Muscle of back (tissue), 11 donors: ENCODE measurements around the gene SCCPDH. TPM values are rescaled to one million over a fixed set of nuclear protein-coding genes. Genes with fewer than 3 reads are reported as not detected.

Experiments used
- DNase-seq, 3 donors: peaks; one replicate each; pipeline versions ENCODE4 v3.0.0 to v3.0.0-alpha.2; 2013
- polyA plus RNA-seq, 10 donors: library from polyadenylated mRNA; unstranded; fragments of 120-200 nt; gene quantifications; one replicate each; pipeline ENCODE4 v1.2.1, GENCODE V29; 2013; ENCODE audit not compliant: insufficient read length in 10 of 10

Gene SCCPDH
- polyA plus RNA-seq, 10 donors: 33.0 to 40.2 (median 35.3) TPM

DNA sequence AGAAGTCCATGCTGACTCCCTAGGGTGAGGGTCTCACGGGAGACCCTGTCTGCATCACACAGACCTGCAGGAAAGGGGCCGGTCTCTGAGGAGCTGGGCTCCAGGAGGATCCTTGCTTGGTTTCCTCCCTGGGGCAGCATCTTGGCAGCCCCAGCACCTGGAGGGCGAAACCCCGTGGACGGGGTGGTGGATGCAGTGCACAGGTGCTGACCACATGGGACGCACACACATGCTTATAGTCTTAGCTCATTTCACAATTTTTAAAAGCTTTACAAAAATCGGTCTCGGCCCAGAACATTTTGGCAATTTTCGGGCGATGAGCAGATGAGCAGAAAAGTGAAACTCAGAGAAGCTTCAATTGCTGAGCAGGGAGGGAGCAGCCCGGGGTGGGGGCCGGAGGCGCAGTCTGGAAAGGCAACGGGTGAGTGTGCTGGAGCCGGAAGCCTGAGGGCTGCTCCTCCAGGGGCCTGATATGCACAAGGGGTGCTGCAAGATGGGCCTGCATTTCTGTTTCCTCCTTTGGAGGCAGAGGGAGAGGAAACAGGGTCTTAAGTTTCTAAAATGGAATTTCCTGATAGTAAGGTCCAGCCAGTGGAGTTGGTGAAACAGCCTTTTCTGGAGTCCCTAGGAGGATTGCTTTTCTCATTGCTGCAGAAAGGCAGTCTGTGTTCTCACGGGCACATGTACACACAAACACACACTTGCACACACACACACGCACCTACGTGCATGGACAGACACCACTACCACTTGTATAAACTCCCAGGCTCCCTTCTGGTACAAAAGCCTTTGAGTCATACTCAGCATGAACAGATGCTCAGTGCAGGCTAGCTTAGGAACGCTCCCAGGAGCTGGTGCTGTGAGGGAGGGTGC lies 60.6 kb downstream of the SCCPDH start:
- peak; percentile 20 to 79 (median 51) for DNase-seq

DNA sequence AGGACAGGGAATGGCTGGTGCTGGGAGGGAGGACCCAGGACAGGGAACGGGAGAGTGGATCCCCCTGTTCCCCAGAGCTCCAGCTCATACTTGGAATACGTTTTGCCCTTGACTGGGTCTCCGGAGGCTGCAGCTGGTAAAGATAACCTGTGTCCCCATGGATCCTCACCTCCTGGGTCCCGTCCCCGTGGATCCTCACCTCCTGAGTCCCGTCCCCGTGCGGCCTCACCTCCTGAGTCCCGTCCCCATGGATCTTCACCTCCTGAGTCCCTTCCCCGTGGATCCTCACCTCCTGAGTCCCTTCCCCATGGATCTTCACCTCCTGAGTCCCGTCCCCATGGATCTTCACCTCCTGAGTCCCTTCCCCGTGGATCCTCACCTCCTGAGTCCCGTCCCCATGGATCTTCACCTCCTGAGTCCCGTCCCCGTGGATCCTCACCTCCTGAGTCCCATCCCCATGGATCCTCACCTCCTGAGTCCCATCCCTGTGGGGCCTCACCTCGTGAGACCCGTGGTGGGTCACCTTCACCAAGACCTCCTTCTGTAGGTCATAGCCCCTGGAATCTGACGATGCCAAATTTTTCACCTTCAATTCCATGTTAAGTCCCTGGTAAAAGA lies 61.4 kb downstream of the SCCPDH start:
- peak in 1 of 3 donors; percentile 73 for DNase-seq

DNA sequence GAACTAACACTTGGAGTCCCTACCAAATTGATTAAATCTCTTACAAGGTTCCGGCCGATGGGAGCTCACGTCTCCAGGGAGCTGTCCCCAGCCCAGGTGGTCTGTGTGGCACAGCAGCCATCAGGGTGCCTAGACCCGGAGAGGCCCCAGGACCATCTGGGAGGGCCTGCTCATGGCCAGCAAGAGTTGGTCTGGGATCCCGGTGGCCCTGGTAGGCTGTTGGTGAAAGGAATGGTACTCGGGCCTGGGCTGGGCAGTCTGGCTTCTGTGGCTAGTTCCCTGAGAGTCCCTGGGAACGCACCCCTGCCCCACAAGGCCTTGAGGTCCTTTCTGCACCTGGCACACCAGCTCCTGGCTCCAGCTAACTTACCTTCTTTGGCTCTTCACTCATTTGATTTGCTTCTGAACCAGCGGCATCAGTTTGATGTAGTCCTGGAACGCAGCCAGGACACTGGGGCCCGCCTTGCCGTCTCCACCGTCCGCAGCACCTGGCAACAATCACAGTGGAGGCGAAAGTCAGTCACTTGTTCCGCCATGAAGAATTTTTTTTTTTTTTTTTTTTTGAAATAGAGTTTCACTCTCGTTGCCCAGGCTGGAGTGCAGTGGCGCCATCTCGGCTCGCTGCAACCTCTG lies 62.5 kb downstream of the SCCPDH start:
- no peak for DNase-seq

DNA sequence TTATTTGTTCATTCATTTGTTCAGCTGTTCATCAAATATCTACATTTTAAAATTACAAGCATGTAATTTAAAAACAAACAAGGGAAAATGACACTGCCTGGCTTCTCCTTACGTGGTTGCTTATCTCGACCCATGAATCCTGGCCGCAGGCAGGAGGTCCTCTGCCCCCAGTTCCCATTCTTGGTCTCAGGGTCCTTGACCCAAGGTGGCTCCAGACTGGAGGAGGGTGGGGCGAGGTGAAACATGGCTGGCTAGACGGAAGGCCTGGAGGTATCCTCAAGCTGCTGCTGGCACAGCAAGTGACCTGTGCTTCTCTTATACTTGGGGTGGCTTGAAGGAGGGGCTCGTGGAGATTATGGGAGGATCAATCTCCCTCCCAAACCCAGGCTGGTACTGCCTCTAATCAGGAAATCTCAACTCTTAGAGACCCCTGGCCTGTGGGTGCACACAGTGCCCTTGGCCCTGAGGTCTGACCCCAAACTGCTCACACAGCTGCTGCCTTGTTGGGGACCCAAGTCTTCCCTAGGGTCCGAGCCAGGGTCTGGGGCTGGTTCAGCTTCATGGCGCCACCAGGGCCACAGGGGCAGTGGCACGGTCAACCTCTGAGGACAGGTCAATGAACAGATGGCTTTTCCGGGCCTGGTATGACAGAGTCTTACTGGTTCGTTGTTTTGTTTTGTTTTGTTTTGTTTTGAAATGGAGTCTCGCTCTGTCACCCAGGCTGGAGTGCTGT lies 63.7 kb downstream of the SCCPDH start:
- DNase-seq: no peak

DNA sequence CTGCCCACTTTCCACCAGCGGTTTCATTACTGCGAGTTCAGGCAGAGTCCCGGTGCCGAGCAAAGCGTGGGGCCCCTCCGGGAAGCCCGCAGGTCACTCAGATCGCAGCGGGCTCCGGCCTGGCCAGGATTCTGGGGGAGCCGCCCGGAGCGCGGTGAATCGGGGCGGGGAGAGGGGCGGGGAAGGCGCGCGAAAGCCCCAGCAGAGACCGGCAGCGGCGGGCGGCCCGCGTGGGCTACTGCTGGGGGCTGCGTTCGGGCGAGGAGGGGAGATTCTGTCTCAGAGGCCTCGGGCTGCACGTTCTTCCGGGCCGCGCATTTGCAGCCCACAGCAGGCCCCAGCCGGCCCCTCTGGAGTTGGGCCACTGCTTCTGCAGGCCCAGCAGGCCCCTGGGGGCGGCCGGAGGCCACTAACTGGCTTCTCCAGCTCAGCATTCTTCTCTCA lies 64.7 kb downstream of the SCCPDH start:
- peak in 1 of 3 donors; percentile 62 for DNase-seq

DNA sequence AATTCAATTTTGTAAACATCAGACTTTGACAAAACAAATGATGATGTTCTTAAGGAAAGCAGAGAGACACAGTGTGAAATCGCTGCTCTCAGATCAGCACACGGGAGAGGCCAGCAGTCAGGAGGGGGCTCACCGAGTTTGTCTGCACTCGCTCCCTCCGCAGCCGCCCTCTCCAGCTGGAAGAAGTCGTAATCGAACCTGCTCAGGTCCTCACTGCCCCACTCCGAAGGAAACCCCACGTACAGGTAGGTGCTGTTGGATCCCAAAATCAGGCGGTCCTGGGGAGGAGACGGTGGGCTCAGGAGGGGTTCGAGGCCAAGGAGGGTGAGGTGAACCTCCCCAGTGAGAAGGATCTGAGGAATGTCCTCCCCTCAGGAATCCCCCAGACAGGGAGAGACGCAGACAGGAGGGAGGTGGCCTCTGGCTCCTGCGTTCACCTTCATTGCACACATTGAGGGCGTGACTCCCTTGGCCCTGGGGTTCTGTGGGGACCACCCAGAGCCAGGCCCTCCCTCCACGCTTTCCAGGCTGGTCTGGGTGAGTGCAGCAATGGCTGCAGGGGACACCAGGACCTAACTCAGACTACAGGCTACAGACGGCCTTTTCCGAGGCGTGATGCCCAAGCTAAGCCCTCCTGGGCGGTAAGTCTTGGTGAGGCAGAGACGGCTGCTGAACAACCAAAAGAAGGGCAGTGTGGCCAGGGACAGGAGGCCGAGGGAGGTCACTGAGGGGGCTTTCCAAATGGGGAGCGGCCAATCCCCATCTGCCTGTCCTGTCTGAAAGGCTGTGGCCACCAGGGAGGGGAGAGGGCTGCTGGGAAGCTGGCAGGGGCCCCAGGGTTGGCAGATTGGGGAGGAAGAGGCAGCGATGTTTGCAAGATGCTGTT lies 65.5 kb downstream of the SCCPDH start:
- DNase-seq: no peak

DNA sequence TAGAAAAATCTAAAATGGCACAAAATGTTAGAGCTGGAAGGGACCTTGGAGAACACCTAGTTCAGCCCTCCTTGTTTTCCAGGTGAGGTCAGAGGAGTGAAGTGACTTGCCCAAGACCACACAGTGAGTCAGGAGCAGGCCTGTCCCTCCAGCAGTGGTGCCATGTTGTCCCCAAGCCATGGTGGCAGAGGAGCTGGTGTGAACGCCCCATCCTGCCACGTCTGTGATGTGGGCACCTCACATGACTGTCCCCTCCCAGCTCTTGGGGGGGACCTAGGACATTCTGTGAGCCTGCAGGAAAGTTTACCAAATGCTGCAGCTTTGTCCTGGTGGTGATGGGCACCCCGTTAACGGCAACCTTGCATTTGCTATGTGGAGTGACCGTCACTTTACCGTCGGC lies 66.2 kb downstream of the SCCPDH start:
- DNase-seq: no peak

DNA sequence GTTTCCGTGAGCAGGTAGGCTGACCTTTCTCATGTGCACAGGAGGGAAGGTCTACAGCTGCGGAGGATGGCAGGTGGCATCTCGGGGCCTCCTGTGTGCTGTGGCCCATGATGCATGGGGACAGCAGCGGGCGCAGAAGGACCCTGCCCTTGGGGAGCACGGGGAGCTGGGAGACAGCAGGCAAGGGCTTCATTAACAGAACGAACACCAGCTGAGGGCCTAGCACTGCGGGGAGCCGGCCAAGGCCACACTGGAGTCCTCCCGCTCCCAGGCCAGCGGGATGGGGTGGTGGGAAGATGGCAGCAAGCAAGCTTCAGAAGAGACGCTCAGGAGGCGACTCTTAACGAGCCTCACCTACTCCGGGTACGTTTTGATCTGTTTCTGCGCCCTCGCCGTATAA lies 66.6 kb downstream of the SCCPDH start:
- DNase-seq: no peak

DNA sequence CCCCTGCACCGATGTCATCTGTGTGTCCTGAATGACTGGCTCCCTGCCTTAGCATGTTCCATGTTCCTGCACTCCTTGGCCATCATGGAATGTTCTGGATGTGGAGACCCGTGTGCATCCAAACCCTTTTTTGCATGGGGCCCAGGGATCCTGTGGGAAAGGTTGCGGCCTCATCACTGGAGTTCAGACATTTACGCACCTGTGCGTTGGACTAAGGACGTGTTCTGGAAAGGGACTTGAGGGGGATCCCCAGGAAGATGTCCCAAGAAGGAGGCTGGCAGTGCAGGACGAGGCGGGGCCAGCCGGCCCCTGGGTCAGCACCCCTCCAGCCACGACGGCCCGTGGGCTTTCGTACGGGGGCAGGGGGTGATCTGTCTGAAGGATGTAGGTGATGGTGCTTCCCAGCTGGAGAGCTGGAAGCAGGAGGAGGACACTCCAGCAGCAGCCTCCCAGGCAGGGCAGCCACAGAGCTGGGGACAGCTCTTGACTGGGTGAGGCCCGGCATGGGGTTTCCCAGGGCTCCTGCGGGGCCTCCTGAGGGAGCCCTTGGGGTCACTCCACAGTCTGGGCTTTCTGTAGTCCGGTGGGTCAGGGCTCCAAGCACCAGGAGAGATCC lies 67.2 kb downstream of the SCCPDH start:
- DNase-seq: no peak

DNA sequence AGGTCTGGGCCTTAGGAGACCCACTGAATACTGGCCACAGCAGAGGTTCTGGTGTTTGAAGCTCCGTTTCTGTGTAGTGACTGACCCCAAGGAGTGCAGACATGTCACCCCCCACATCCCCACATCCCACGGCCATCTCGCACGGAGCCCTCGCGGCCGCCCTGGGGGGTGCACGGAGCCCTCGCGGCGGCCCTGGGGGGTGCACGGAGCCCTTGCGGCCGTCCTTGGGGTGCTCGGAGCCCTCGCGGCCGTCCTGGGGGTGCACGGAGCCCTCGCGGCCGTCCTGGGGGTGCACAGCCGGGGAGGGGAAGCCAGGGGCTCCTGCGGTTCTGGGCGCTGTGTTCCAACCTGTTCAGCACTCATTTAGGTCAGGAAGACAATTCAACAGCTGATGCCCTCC lies 68.4 kb downstream of the SCCPDH start:
- DNase-seq: no peak

DNA sequence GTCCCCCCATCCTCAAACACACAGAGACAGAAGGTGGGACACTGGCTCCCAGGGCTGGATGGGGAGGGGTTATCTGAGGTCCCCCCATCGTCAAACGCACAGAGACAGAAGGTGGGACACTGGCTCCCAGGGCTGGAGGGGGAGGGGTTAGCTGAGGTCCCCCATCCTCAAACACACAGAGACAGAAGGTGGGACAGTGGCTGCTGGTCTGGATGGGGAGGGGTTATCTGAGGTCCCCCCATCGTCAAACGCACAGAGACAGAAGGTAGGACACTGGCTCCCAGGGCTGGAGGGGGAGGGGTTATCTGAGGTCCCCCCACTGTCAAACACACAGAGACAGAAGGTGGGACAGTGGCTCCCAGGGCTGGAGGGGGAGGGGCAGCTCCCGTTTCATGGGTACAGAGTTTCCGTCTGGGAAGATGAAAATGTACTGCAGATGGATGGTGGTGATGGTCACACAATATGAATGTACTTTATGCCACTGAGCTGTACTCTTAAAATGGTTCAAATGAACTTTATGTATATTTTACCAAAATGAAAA lies 69.2 kb downstream of the SCCPDH start:
- no peak for DNase-seq

DNA sequence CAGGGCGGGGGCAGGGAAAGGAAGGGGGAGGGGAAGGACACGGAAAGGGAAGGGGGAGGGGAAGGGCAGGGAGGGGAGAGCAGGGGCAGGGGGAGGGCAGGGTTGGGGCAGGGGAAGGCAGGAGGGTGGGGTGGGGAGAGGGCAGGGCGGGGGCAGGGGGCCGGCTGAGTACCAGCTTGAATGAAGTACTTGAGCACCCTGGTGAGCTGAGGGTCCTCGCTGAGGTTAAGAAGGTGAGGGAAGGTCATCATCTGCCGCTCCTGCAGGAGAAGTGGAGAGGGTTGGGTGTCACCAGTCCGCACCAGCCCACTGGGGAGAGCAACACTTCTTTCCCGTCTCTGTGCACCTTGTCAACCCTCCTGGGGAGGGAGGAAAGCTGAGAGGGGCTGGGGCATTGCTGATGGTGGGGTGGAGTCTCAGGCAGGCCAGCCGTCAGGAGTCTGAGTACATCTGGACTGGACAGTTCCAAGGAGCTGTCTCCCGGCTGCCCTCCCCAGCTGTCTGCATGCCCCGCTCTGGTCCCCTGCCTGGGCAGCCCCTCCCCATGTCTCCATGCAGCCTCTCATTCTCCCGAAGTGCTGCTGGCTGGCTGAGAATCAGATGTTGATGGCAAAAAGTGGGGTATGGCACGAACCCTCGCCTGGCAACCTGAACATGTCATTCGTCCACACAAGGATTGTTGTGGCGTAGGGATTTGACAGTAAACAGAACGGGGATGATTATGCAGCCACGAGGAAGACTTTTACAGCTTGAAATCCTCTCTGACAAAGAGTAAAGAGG lies 70.0 kb downstream of the SCCPDH start:
- DNase-seq: no peak

DNA sequence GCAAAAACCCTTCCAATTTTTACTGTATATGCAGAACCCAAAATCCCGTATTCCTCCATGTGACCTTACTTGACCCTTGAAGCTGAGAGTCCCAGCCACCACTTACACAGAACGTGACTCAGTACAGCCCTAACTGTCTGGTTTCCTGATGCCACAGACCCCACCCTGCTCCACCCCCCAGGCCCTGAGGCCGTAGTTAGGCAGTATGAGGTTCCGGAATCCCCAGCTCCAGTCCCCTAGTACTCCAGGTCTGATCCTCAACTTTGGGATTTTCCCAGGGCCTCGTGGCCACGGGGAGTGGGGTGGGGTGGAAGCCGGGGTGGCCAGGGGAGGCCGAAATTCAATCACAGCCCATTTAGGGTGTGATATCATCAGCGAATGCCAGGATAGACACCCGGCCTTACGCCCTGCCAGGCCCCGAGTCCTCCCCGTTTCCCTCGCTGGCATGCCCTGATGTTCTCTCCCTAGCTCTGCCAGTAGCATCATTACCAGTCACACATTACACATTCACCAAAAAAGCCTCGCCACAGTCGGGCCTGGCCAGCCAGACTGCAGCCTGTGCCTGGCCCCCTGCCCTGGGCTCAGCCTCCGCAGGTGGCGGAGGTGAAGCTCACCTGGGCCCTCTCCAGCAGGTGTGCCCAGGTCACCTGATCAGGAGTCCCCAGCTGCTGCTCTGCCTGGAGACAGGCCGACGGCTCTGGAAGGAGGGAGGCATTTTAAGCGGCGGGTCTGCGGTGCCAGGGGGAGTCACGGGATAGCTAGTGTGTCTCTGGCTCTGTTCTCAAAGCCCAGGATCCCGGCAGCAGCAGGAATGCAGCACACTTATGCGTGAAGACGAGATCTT lies 70.8 kb downstream of the SCCPDH start:
- no peak for DNase-seq

DNA sequence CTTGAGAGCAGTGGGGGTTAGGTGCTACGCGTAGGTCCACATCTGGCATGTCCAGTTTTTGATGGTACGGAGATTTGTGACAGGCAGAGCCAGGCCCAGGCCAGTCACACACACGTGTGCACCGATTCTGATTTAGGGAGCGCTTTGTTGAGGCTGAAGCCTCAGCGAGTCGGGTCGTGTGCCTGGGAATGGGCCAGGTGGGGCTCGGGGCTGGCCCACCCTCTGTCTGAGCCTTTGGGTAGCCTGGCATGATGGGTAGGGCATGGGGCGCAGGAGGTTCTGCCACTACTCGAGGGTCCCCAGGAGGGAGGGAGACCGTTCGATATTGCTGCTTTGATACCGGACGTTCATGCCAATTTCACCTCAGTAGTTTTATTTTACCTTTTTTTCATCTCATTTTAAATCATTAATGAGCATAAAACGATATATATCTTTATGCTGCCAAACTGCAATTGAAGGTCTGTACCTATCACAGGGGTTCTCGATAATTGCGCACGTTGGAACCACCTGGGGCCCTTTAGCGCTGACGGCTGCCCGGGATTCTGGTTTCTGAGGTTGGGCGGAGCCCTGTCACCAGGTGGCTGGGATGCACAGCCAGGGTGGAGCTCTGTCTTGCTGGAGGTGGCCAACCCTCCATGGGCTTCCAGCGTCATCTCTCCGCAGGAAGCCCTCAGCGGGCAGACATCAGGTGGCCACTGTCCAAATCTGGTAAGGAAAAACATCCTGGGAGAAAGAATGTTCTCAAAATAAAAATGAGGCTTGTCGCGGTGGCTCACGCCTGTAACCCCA lies 71.9 kb downstream of the SCCPDH start:
- no peak for DNase-seq

DNA sequence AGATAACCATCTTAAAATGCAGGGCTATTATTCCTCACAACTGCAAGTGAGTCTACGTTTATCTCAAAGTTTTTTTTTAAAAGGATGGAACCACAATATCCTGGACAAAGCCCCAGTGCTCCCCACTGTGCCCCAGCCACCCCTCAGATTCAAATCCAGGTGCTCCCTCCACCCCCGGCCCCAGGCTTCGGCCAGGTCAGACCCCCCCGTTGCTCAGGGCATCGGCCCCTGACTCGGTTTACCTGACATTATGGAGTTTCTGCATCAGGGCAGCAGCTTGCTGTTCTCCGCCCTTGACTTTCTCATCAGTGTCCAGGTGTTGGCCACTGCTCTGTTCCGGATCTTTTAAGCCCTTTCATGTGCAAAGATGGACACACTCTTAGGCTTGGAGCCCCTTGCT lies 72.9 kb downstream of the SCCPDH start:
- no peak for DNase-seq

DNA sequence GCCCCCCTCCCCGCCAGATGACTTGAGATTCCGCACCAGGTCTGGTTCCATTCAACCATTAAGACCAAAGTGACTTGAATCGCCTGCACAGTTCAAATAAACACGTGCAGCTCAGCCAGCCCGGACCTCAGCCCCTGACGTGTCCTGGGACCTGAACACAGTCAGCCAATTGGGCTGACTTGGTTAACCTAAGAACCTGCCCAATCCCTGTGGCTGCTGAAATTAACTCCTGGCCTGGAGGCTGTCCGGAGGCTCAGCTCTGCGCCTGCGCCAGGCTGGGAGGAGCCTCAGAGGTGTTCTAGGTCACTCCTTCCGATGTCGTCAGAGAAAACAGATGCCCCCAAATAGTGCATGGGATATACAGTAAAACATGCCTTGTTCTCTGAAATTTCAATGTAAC lies 73.4 kb downstream of the SCCPDH start:
- no peak for DNase-seq

DNA sequence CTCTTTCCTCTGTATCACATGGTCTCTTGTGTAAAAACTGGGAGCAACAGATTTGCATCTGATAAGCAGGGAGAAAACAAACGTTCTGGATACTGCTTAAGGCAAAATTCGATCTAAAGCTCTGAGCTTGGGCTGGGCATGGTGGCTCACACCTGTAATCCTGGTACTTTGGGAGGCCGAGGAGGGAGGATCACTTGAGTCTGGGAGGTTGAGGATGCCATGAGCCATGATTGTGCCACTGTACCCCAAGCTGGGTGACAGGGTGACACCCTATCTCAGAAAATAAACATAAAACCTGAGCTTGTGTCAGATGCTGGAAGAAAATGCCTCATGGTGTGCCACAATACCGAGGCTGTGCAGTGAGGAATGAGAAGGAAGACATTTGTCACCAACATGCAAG lies 73.9 kb downstream of the SCCPDH start:
- no peak for DNase-seq
